HPDE6-E6E7 (cell line): Measurements from ENCODE around the gene NOL11.
"Not testable (repeated sequence)": the region's sequence is repeated elsewhere in the genome, so short reads cannot be mapped to it uniquely, and the experiment has no call there.

Source experiments
- DNase-seq: peaks from one replicate; pipeline ENCODE4 v3.0.0; 2011; ENCODE audit warnings: missing footprints; ENCODE audit errors: extremely low spot score

The NOL11 gene

DNA sequence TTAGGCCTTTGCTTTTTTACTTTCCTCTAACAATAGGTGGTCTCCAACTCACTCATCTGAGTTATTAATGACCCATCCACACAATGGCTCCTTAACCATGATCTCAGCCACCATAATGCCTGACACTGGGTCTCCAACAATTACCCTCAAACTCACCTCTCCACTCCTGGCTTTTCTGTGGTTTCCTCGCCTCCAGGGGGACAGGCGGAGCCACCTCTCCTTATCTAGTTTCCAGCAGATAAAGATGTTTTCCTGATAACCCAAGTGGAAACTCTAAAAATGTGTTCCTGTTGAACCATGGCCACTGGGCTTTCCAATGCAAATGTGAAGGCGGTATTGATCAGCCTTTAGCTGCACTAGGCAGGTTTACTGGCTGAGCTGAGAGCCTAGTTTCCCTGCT, 9.4 kb upstream of the NOL11 start:
- DNase-seq, result no peak

DNA sequence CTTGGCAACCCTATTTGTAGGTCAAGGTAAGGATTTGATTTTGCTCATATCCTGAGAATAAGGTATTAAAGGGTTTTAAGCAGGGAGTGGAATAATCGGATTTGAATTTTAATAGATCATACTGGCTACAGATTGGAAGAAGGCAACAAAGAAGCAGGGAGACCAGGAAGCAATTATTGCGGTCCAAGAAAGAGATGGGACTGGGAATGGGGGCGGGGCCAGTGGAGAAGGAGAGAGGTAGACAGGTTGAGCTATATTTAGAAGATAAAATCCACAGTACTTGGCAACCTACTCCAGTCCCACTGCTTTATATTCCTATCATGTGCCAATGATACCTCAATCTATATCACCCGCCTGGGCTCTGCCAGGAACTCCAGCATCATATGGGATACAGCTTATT, 5.8 kb upstream of the NOL11 start:
- no peak for DNase-seq

DNA sequence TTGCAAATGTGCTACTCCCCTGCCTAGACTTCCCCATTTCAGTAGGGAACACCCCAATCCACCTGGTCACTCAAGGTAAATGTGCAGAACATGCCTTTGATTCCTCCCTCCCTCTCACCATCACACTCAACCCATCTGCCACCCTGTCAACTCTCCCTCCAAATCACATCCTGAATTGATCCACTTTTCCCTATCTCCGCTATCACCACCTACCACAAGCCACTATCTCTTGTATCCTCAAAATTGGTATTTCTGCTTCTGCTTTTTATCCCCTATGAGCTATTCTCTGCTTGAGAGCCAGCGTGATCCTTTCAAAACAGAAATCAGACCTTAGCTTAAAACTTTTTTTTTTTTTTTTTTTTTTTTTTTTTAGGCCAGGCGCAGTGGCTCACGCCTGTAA, 5.4 kb upstream of the NOL11 start:
- no peak for DNase-seq

DNA sequence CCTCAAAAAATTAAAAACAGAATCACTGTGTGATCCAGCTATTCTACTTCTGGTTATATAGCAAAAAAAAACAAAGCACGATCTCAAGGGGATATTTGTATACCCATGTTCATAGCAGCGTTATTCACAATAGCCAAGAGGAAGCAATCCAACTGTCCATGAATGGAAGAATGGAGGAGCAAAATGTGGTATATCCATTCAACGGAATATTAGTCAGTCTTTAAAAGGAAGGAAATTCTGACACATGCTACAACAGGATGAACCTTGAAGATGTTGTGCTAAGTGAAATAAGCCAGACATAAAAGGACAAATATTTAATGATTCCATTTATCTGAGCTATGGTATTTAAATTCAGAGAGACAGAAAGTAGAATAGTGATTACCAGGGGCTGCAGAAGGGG, 4.6 kb upstream of the NOL11 start:
- no peak for DNase-seq

DNA sequence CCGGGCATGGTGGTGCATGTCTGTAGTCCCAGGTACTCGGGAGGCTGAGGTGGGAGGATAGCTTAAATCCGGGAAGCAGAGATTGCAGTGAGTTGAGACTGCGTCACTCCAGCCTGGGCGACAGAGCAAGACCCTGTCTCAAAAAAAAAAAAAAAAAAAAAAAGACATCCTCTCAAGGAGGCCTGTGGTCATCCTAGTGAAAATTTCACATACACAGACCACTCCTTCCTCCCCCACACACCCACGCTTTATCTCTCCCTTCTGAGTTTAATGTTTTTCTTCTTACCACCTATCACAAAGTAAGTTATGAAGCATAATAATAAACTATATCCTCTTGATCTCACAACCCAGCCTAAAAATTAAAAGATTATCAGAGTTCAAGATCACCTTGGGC, 1.3 kb upstream of the NOL11 start:
- no peak for DNase-seq

DNA sequence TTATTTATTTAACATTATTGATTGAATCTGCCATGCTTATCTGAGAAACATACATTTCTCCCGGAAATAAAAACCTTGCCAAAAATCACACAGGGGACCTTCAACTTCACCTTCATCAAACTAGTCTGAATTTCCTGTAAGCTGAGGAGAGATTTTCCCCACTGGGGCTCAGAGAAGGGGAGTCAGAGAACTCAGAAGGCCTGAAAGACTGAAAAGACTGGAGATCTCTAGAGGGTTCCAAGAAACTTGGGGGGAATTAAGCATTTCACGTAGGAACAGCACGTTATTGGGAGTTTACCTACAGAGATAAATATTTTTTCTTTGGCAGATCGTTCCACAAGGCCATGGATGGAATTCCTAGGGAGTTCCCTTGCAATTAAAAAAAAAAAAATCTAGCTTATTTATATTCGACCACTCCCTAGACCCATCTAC, 528 bp upstream of the NOL11 start:
- DNase-seq, result no peak

DNA sequence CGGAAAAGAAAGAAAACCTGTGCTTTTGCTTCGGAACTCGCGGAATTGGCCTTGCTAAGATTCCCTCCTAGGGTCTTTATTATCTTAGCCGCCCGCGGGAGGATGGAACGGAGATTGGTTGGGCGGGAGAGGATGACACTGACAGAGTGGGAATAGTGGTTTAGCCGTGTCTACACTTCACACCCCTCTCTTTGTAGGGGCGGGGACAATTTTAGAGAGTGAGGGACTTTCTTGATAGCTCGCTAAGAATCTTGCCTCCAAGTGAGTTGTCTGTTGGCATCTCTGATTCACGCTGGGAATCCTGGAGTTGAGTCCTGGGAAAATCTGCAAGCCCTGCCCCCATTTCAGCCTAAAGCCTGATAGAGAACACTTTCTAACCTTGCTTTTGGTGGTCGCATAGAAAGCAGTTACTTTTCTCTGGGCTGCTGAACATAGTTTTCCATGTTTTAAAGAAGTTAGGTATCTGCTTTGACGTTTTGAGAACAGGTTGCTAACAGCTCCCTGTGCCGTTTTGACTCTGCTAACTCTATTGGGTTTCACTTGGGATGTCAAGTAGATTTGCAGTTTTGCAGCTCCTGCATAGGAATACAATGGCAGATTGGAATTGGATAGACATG, 697 bp downstream of the NOL11 start:
- DNase-seq, result peak; percentile 22

DNA sequence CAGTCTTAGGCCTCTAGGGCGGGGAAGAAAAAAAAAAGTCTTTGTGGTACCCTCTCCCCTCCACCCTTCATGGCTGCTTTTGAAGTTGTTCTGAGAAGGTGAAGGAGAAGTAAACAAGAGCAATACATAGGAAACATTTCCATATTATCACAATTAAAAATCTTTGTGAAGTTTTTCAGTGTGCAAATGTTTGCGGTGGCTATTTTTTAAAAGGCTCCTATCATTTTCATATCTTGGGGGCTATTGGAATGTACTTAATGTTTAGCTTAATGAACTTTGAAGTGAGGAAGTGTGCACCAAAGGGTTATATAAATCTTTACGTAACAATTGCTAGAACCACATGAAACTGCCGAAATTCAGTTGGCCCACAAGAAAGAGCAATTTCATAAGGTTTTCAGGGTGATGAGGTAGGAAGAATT, 7.6 kb downstream of the NOL11 start:
- DNase-seq, result no peak

DNA sequence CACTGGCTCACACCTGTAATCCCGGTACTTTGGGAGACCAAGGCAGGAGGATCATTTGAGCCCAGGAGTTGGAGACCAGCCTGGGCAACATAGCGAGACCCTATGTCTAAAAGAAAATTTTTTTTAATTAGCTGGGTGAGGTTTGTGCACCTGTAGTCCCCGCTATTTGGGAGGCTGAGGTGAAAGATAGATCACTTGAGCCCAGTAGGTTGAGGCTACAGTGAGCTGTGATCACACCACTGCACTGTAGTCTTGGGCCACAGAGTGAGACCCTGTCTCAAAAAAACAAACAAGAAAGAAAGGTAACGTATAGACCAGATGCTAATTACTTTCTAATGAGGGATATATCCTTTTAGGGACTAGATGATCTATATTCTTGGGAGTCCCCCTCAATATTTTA, 8.1 kb downstream of the NOL11 start:
- DNase-seq, result no peak

DNA sequence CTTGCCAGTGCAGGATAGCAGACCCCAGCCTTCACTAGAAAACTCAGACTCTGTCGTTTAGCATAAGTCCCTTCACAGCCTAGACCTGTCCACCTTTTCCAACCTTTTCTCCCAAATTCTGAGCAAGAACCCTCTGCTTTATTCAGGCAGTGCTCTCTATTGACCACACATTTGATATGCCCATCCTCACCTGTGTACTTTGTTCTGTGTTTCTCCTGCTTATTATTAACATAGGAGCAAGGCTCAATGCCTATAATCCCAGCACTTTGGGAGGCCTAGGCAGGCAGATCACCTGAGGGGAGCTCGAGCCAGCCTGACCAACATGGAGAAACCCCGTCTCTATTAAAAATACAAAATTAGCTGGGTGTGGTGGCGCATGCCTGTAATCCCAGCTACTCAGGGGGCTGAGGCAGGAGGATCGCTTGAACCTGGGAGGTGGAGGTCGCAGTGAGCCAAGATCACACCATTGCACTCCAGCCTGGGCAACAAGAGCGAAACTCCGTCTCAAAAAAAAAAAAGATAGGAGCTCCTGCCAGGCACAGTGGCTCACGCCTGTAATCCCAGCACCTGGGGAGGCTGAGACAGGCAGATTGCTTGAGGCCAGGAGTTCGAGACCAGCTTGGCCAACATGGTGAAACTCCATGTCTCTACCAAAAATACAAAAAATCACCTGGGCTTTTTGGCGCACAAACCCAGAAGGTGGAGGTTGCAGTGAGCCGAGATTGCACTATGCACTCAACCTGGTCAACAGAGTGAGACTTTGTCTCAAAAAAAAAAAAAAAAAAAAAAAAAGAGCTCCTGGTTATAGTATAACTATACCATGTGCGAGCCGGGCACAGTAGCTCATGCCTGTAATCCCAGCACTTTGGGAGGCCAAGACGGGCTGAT, 9.7 kb downstream of the NOL11 start:
- not testable (repeated sequence) for DNase-seq

DNA sequence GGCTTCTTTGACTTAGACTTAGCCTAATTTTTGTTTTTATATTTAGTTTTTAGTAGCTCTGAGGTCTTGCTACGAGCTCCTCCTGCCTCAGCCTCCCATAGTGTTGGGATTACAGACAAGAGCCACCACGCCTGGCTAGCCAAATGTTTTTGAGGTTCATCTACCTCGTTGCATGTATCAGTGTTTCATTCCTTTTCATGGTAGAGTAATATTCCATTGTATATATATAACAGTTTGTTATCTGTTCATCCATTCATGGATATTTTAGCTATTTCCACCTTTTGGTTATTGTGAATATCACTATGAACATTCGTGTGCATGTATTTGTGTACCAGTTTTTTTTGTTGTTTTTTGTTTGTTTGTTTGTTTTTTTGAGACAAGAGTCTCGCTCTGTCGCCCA, 12.2 kb downstream of the NOL11 start:
- no peak for DNase-seq

DNA sequence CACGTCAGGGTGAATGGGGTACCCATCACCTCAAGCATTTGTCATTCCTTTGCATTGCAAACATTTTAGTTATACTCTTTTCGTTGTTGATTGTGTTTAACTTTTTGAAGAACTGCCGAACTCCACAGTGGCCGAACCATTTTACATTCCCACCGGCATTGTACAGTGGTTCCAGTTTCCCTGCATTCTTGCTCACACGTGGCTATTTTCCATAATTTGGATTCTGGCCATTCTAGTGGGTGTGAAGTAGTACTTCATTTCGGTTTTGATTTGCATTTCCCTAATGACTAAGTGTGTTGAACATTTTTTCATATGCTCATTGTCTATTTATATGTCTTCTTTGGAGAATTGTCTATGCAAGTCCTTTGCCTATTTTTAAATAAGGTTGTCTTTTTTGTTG, 13.0 kb downstream of the NOL11 start:
- DNase-seq, result no peak

DNA sequence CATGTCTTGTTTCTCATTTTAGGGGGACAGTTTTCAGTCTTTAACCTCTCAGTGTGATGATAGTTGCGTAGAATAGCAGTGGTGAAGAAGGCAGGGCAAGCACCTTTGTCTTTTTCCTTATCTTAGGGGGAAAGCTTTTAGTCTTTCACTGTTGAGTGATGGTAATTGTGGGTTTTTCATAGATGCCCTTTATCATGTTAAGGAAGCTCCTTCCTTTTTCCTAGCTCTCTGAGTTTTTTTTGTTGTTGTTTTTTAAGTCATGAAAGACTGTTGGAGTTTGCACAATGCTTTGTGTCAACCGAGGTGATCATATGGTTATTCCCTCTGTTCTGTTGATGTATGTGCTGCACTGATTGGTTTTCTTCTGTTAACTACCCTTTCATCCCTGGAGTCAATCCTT, 15.7 kb downstream of the NOL11 start:
- DNase-seq, result no peak

DNA sequence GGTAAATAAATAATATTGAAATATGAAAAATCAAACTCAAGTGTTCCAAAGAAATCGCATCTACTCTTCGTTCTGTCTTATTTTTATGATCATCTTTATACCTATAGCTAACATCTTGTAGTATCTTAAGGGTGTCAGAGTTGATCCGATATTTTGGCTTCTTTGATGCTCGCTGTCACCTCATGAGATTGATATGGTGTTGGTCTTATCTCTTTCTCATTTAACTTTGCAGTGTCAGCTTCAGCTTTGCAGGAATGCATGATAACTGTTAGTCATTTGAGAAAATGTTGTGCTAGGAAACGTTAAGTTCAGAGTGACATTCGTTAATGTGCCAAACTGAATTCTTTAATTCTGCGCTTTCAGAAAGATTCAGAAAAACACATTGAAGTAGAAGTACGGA, 19.4 kb downstream of the NOL11 start:
- no peak for DNase-seq

DNA sequence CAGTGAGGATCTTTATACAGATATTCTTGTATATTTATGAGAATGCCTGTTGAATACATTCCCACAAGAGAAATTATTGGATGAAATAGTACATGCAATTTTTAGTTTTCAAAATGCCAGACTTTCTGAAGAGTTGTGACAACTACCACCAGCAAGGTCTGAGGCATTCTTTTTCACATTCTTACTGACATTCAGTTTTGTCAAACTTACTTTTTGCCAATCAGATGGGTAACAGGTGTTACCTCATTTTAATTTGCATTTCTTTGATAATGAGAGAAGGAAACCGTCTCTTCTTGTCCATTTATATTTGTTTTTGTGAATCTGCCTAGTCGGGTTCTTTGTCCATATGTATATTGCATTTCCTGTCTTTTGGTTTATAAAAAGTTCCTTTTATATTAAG, 24.3 kb downstream of the NOL11 start:
- DNase-seq, result no peak

DNA sequence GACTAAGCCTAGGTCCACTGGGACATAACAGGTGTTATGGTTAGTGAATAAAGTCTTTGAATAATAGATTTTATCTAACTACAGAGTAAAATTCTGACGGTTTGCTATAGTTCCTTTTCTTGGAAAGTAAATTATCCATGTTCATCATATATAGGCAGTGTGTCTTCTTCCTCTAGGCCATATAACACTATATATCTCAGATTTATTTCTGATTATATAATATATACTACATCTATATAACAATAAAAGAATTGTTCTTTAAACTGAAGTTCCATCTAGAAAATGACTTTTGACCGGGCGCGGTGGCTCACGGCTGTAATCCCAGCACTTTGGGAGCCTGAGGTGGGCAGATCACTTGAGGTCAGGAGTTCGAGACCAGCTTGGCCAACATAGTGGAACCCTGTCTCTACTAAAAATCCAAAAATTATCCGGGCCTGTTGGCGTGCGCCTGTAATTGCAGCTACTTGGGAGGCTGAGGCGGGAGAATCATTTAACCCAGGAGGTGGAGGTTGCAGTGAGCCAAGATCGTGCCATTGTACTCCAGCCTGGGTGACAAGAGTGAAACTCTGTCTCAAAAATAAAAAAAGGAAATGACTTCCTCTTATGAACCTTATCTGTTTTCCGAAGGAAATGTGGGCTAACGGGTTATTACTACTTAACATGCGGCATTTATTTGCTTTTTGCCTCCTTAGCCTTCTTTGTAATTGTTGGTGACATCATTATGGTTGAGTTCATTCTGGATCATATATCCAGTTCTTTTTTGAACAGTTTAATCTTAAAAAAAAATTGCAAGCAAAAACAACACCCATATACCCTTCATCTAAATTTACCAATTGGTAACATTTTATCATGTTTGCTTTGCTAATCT, 29.2 kb downstream of the NOL11 start:
- no peak for DNase-seq

DNA sequence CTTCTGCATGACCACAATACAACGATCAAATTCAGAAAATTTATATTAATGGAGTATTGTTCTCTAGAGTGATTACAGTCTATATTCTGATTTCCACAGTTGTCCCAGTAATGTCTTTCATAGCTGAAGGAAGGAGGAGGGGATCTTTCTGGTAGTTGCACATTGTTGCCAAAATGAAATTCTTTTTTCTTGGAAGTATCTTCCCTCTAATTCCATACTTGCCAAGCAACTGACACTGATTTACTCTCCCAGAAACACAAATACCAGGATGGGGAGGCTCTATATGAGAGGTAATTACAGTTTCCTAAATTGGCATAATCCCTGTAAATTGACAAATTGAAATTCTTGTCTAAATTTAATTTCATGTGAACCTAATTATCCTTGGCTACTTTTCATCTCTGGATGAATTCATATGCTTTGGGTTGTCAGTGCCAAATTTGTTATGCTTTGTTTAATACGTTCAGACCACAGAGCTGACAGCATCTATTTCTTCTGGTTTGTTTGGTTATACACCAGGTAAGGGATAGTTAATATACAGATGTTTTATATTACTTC, 30.0 kb downstream of the NOL11 start:
- DNase-seq, result no peak

DNA sequence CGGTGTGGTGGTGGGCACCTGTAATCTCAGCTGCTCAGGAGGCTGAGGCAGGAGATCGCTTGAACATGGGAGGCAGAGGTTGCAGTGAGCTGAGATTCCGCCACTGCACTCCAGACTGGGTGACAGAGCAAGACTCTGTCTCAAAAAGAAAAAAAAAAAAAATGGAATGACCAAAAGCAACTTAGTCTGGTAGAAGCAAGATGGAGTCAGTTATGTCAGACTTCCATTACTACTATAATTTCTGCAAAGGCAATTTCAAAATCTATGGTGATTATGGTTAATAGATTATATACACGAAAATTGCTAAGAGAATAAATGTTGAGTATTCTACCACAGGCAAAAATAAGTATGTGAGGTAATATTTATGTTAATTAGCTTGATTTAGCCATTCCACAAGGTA, 32.3 kb downstream of the NOL11 start:
- DNase-seq, result no peak

DNA sequence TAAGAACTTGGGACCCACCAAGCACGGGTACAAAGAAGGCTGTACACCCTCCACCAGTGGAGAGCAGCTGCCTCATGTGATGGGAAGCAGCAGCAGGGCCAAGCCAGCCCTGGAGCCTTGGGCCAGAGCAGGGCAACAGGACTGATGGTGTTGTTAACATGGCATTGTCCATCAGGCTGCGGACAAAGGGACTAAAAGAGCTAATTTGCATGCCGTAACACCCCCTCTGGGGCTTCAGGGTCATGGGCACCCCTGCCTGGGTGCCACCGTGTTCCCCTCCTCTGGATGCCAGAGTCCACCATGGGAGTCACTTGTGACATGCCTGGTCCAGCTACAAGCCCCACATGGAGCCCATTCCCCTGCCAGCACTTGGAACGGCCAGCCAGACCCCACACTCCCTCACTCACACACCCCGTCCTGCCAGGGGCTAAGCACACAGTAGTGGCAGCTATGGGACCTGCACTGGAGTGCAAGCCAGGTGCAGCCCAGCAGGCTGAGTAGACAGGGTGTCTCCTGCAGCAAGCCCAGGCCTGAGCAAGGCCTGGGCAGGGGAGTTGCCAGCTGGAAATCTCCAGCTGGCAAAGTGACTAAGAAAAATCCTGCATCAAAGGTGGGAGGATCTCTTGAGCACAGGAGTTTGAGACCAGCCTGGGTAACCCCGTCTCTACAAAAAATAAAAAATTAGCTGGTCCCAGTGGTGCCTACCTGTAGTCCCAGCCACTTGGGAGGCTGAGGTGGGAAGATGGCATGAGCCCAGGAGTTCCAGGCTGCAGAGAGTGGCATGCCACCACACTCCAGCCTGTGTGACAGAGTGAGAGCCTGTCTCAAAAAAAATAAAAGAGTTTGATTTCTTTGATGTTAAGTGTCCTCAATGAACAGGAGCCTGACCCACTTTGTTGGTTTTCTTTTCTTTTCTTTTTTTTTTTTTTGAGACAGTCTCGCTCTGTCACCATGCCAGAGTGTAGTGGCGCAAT, 33.7 kb downstream of the NOL11 start:
- peak; percentile 10 for DNase-seq

DNA sequence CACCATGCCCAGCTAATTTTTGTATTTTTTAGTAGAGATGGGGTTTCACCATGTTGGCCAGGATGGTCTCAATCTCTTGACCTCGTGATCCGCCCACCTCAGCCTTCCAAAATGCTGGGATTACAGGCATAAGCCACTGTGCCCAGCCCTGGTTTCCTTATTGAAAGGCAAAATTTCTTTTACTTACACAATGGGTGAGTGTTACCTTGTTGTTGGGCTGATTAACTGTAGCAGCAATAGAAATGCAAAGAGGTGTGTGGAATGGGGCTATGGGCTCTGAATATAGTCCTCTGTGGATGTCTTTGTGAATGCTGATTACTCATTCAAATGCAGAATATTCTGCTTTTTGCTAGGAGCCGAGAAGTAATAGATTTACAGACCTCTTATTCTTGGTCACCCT, 34.4 kb downstream of the NOL11 start:
- not testable (repeated sequence) for DNase-seq

DNA sequence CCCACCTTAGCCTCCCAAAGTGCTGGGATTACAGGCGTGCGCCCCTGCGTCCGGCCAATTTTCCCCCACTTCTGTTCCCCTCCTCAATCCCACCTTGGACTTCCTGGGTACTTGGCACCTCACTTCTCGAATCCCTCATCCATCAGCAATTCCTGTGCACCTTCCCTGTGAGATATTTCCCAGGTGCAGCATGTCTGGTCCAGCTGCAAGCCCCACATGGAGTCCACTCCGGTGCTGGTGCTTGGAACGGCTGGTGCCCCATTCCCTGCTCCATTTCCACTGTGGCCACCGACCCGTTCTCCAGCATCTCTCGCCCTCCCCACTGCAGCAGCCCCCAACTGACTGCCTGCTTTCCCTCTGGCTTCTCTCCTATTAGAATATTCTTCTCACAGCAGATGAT, 35.3 kb downstream of the NOL11 start:
- no peak for DNase-seq
